Pulmonary artery endothelial cell (primary cell): Measurements from ENCODE around the gene ETDB. TPM values are rescaled to one million over a fixed set of nuclear protein-coding genes. Genes with fewer than 3 reads are reported as not detected.
"Not testable (repeated sequence)": the region's sequence is repeated elsewhere in the genome, so short reads cannot be mapped to it uniquely, and the experiment has no call there.

Experiments
- DNase-seq: peaks from one replicate; pipeline ENCODE4 v3.0.0-alpha.2; 2011; ENCODE audit warnings: low read depth, low spot score
- total RNA-seq: library from RNA; depleted of rRNA; stranded (reverse); fragments of >200 nt; gene quantifications from 2 replicates; pipeline ENCODE4 v1.2.3, GENCODE V29; 2014

Gene ETDB
- total RNA-seq: not detected in 2 replicates

DNA sequence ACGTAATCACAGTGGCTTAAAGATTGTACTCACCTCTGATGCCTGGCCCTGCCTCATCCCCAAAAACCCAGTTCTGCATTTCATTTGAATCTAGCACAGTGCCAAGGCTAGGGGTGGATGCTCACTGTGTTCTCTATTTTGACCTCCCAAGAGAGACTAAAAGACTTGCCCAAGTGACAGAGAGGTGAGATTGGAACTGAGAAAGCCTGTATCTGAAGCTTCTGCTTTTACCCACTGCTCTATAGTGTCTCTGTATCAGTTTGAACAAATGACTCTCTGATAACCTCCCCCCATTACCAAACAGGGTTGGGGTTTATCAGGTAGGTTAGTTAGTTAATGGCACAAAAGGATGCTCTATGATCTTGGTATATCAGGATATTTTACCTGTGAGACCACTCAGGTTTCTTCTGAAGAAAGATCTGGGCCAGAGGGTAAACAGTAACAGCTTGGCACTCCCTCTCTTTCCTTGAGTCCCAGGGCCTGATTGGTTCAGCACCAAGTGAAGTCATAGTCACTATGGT is at the start of gene ETDB:
ETDB (minus strand) TSS at position 471 of the 521 bp plus-strand sequence. CDS start 1,265 bp downstream, outside the sequence.
- not testable (repeated sequence) for DNase-seq

- not testable (repeated sequence) for DNase-seq
Measured at GRCh38 chrX:135169534-135169933, 49.2 kb upstream of the ETDB start.

GRCh38 chrX:135168486-135168885 is 48.2 kb upstream of the ETDB start:
- DNase-seq: no peak

GRCh38 chrX:135154688-135155087 is 34.4 kb upstream of the ETDB start:
- DNase-seq: not testable (repeated sequence)

DNA sequence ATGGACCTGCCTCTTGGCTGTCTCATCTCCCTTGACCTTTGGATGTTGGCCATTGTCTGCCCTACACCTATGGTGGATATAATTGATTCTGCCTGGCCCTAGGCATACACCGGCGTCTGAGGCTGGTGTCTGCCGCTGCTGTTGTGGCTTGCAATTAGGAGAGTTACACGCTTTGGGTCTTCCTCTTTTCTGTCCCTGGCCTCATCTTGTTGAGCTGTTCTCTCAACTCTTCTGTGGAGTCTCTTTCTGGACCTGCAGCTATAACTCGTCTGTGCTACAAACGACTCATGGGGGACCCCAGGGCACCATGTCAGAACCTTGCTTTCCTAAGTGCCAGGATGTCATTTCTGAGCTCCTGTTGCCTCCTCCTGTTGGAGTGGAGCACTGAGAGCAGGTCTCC is 5.8 kb upstream of the ETDB start:
- DNase-seq: not testable (repeated sequence)

- not testable (repeated sequence) for DNase-seq
Measured at GRCh38 chrX:135116064-135116463, 4.3 kb downstream of the ETDB start.

DNA sequence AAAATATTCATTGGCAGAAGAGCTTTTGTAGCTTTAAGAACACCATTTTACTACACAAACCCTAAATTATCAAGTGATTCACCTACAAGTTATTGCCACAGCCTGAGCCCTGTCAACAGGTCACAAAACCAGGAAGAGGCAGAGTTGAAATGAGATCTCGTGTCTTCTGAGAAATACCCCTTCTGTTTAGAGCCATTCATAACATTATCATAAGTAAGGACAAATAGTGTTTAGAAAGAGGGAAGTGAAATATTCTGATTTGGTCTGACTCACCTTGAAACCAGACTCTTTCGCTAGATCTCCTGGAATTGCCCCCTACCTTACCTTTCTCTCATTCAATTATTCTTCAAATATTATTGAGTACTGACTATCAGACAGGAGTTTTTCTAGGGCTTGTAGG is 5.9 kb downstream of the ETDB start:
- DNase-seq: no peak

DNA sequence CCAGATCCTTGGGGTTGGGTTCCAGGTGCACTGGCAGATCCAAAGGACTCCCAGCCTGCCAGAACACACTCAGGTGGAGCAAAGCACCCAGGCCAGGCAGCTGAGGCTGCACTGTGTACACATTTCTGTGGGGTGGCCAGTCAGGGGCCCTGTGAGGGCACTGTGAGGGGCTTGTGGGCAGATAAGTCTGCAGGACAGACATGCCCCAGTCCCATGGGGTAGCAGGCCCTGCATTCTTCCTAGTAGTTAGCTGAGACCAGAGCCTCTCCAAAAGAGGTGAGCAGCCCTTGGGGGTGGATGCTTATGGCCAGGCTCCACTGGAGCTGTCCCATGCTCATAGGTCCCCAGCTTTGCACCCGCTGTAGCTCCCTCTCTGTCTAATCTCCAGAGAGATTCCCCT is 7.6 kb downstream of the ETDB start:
- DNase-seq: no peak

DNA sequence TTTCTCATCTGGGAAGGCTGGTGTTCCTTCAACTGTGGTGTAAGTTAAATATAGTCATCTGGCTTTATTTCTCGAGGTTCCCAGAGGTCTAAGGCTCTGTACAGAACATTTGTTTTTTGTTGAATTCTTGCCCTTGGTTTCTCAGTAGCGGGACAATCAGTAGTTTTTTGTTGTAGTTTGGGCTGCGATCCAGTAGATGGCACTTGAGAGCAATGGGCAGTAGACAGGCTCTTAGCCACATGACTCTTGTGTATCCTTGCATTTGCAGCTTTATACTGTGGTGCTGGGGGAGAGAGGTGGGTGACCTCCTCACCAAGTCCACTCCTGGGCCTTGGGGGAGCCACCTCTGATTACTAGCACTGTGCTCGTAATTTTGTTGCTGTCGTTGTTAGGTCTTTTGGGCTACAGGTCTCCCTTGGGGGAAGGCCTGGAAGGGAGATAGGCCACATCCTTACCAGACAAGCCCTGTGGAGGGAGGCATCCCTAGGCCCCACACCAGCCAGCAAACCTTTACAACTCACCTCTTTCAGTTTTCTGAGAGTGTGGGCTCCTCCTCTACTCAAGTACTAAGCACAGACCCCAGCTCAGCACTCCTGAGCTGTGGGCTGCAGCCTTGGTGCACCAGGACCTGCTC is 8.1 kb downstream of the ETDB start:
- no peak for DNase-seq

- DNase-seq: no peak
Measured at GRCh38 chrX:135109554-135109953, 10.8 kb downstream of the ETDB start.

DNA sequence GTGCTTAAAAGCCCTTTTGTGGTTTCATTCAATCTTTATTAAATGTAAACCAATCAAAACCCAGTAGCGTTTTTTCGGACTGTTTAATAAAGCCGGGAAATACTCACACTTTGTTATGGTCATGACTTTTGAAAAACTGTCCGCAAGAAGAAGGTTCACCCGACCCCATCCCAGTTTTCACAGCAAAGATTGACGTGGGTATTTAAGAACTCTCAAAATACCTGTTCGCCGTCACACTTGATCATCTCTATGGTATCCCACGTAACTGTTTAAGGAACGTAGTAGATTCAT is 20.9 kb downstream of the ETDB start:
- no peak for DNase-seq

DNA sequence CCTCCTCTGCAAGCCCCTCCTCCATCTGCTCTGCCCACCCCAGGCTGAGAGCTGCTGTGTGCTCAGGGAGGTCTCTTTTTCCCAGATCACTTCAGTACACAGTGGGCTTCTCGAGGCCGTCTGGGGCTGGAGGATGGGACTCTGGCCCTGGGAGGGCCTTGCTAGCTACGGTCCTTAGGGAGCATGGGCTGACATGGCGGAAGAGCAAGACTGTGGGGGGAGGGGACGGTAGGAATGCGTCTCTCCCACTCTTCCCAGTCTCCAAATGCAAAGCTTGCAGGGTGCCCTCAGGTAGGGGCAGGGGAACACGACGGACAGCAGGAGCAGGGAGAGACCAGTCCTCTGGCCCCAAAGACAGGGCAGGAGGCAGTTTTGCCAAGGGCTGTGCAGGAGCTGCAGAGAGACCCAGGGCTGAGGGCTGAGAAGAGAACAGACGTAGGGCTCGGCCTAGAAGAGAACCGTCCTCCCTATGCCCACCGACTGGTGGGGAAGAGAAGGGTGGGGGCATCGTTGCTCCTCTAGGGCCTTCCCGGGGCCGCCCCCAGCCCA is 23.1 kb downstream of the ETDB start:
- DNase-seq: not testable (repeated sequence)

GRCh38 chrX:135095715-135096114 is 24.6 kb downstream of the ETDB start:
- DNase-seq: no peak

DNA sequence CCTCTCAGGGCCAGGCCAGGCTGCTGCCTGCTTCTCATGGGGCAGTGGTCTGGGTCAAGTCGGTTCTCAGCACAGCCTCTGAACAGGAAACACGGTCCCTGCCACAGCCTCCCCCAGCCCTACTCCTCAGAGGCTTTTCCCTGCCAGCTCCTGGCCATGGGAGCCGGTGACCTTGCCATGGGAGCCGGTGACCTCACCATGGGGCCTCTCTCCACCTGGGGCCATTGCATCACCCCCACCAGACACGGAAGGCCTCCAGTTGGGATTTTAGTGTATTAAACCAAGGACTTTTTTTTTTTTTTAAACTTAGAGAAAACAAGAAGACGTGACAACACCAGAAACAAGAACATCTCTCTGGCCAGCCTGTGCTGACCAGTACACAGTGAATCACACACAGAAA is 25.6 kb downstream of the ETDB start:
- no peak for DNase-seq

DNA sequence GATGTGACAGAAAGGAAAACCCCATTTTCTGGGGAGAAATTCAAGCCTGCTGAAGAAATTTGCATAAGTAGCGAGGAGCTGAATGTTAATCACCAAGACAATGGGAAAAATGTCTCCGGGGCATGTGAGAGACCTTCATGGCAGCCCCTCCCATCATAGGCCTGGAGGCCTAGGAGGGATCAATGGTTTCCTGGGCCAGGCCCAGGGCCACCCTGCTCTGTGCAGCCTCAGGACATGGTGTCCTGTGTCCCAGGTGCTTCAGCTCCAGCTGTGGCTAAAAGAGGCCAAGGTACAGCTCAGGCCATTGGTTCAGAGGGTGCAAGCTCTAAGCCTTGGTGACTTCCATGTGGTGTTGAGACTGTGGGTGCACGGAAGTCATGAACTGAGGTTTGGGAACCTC is 31.2 kb downstream of the ETDB start:
- no peak for DNase-seq

- no peak for DNase-seq
Measured at GRCh38 chrX:135087867-135088266, 32.5 kb downstream of the ETDB start.

DNA sequence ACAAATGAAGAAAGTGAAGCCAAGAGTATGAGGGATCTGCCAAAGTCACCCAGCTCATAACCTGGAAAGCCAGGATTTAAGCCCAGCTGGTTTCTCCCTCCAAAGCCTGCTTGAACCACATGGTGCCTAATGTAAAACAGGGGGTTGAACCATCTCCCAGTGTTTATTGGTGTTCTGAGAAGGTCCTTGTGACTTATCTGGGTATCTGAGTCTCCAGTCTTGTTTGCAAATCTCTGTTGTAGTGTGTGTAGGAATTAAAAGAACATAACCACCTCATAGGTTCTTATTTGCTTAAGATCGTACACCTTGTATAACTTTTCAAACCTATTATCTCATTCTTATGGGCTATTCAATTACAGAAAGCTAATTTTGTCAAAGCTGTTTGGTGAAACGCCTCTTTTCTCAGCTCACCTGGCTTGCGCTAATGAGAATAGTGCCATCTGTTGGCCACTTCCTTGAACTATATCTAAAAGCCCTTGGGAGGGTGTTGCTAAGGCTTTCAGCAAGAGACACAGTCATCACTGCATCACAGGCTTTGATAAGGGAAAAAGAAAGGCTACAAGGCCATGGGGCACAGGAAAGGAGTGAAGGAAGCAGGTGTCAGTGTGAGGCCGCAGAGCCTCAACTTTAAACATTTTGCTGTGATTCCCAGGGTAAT is 34.0 kb downstream of the ETDB start:
- no peak for DNase-seq

GRCh38 chrX:135081693-135082404 is 38.5 kb downstream of the ETDB start:
- no peak for DNase-seq
